WTC11 (cell line): ENCODE results near the gene TMEM98. TPM values are rescaled to one million over a fixed set of nuclear protein-coding genes. Genes with fewer than 3 reads are reported as not detected.
"Not testable (repeated sequence)": the region's sequence is repeated elsewhere in the genome, so short reads cannot be mapped to it uniquely, and the experiment has no call there.

Experiments used
- ATAC-seq: fragments of 200-7000 bp; cut with Tn5 transposase; 2 replicates; pipeline ENCODE4 v1.10.0; 2021; ENCODE audit warnings: mild to moderate bottlenecking, moderate library complexity
- CTCF ChIA-PET: fragments of 300-600 bp; sonication (Branson Sonifier 250); formaldehyde crosslinking; loops from one replicate; lab custom pipeline; 2021; ENCODE audit warnings: antibody characterized with exemption; lab: Charles Lee
- POLR2A ChIA-PET: fragments of 350-600 bp; sonication (Branson Sonifier 250); formaldehyde crosslinking; loops from one replicate; lab custom pipeline; 2021; ENCODE audit warnings: antibody characterized with exemption; lab: Charles Lee
- DNase-seq: peaks from one replicate; pipeline ENCODE4 v3.0.0; 2021; ENCODE audit warnings: low spot score
- H3K27ac Mint-ChIP-seq: 2 replicates; pipeline ENCODE4 v1.8.0; 2021; ENCODE audit warnings: mixed read lengths
- H3K27me3 Mint-ChIP-seq: 2 replicates; pipeline ENCODE4 v1.8.0; 2021; ENCODE audit warnings: low read depth, mild to moderate bottlenecking, moderate library complexity, mixed read lengths
- H3K36me3 Mint-ChIP-seq: 2 replicates; pipeline ENCODE4 v1.8.0; 2021; ENCODE audit warnings: mixed read lengths
- H3K4me1 Mint-ChIP-seq: 2 replicates; pipeline ENCODE4 v1.8.0; 2022; ENCODE audit warnings: mixed read lengths
- H3K4me3 Mint-ChIP-seq: 2 replicates; pipeline ENCODE4 v1.8.0; 2021; ENCODE audit warnings: mild to moderate bottlenecking, moderate library complexity, mixed read lengths
- H3K9me3 Mint-ChIP-seq: 2 replicates; pipeline ENCODE4 v1.8.0; 2021; ENCODE audit warnings: mixed read lengths
- ARID4B ChIP-seq: sonication (generic); formaldehyde crosslinking; IDR thresholded peaks from 2 replicates; pipeline ENCODE4 v1.8.0; 2023; ENCODE audit warnings: missing genetic modification reagents, mild to moderate bottlenecking, borderline replicate concordance
- ATF1 ChIP-seq: sonication (generic); formaldehyde crosslinking; IDR thresholded peaks from 2 replicates; pipeline ENCODE4 v1.8.1; 2023; ENCODE audit warnings: mild to moderate bottlenecking, moderate library complexity, missing genetic modification reagents
- CREM ChIP-seq: sonication (generic); formaldehyde crosslinking; IDR thresholded peaks from 2 replicates; pipeline ENCODE4 v1.8.1; 2022; ENCODE audit warnings: mild to moderate bottlenecking, missing genetic modification reagents, moderate library complexity
- E2F4 ChIP-seq: sonication (generic); formaldehyde crosslinking; IDR thresholded peaks from 2 replicates; pipeline ENCODE4 v1.8.1; 2022; ENCODE audit warnings: low read depth, mild to moderate bottlenecking, moderate library complexity, missing genetic modification reagents, borderline replicate concordance
- JAZF1 ChIP-seq: fragments of 250-450 bp; sonication (Bioruptor Pico); IDR thresholded peaks from 2 replicates; pipeline ENCODE4 v1.9.0; 2021; ENCODE audit warnings: moderate library complexity, mild to moderate bottlenecking, inconsistent platforms
- KAT7 ChIP-seq: sonication (generic); formaldehyde crosslinking; IDR thresholded peaks from 2 replicates; pipeline ENCODE4 v1.8.1; 2023; ENCODE audit warnings: missing genetic modification reagents, mild to moderate bottlenecking, borderline replicate concordance
- MLX ChIP-seq: sonication (generic); formaldehyde crosslinking; IDR thresholded peaks from 2 replicates; pipeline ENCODE4 v1.8.1; 2023; ENCODE audit warnings: mild to moderate bottlenecking, missing genetic modification reagents, moderate library complexity
- MYBL2 ChIP-seq: sonication (generic); formaldehyde crosslinking; IDR thresholded peaks from 2 replicates; pipeline ENCODE4 v1.8.1; 2023; ENCODE audit warnings: mild to moderate bottlenecking, moderate library complexity, missing genetic modification reagents
- NFYB ChIP-seq: sonication (generic); formaldehyde crosslinking; conservative IDR thresholded peaks from 2 replicates; pipeline ENCODE4 v1.8.0; 2022; ENCODE audit warnings: low read depth, missing genetic modification reagents
- NR1H2 ChIP-seq: sonication (generic); formaldehyde crosslinking; IDR thresholded peaks from 2 replicates; pipeline ENCODE4 v1.9.0; 2021; ENCODE audit warnings: mild to moderate bottlenecking, moderate library complexity, missing genetic modification reagents
- OVOL2 ChIP-seq: fragments of 250-450 bp; sonication (Bioruptor Pico); IDR thresholded peaks from 2 replicates; pipeline ENCODE4 v1.9.0; 2021; ENCODE audit warnings: mild to moderate bottlenecking, borderline replicate concordance
- ZBTB21 ChIP-seq: sonication (generic); formaldehyde crosslinking; IDR thresholded peaks from 2 replicates; pipeline ENCODE4 v1.8.1; 2023; ENCODE audit warnings: mild to moderate bottlenecking, missing genetic modification reagents, borderline replicate concordance
- ZNF281 ChIP-seq: sonication (generic); formaldehyde crosslinking; IDR thresholded peaks from 2 replicates; pipeline ENCODE4 v1.8.0; 2023; ENCODE audit warnings: mild to moderate bottlenecking, missing genetic modification reagents
- ZNF425 ChIP-seq: fragments of 250-450 bp; sonication (Bioruptor Pico); conservative IDR thresholded peaks from 2 replicates; pipeline ENCODE4 v1.9.0; 2021; ENCODE audit warnings: mild to moderate bottlenecking
- ZNF671 ChIP-seq: fragments of 250-450 bp; sonication (Bioruptor Pico); IDR thresholded peaks from 2 replicates; pipeline ENCODE4 v1.8.0; 2021; ENCODE audit warnings: mild to moderate bottlenecking
- total RNA-seq: library from RNA; stranded (reverse); gene quantifications from 3 replicates; pipeline ENCODE4 v1.2.3, GENCODE V29; 2021

Gene TMEM98
- total RNA-seq, 1 experiment from 2014 or later, result 70.3 TPM

- Mint-ChIP-seq H3K36me3 (peaks cover 7% of the 10 kb centered on the region), H3K4me3 (no peak overlapping the region), H3K27me3 (peaks cover 11% of the 10 kb centered on the region), H3K27ac (no peak overlapping the region)
- no peak for DNase-seq
- TF ChIP-seq E2F4 (CRISPR knock-in tag), result no peak
- TF ChIP-seq, all 79 proteins: peak for 0
- H3K4me1 Mint-ChIP-seq, result no peaks in the 10 kb centered on the region
- ATAC-seq, result no peak
- H3K9me3 Mint-ChIP-seq, result peaks cover 27% of the 10 kb centered on the region
- POLR2A ChIA-PET, result no interaction called here
- CTCF ChIA-PET, result interaction anchor here (0.8 to 1.1 kb wide), 4 partner anchors 34 to 539 kb away, joined by 3 read pairs; no protein-coding TSS in a partner anchor
These were observed 48.7 kb downstream of the TMEM98 start for GRCh38 chr17:32976605-32977004.

GRCh38 chr17:32980230-32980629, 52.3 kb downstream of the TMEM98 start:
- no peak for ATAC-seq
- H3K27ac Mint-ChIP-seq, result no peak overlapping the region
- TF ChIP-seq ZNF425 (no peak), NR1H2 (no peak), MLX (CRISPR knock-in tag) (no peak), KAT7 (CRISPR knock-in tag) (no peak), CREM (CRISPR knock-in tag) (no peak), JAZF1 (no peak), ARID4B (no peak), MYBL2 (CRISPR knock-in tag) (no peak), ZNF281 (CRISPR knock-in tag) (no peak), NFYB (CRISPR knock-in tag) (no peak), ZBTB21 (CRISPR knock-in tag) (no peak), ATF1 (no peak), ZNF671 (no peak), OVOL2 (no peak)
- TF ChIP-seq, all 79 proteins: peak for 0
- peaks cover 59% of the 10 kb centered on the region for H3K9me3 Mint-ChIP-seq
- DNase-seq, result no peak
- H3K27me3 Mint-ChIP-seq, result peaks cover 35% of the 10 kb centered on the region
- no peaks in the 10 kb centered on the region for H3K4me1 Mint-ChIP-seq
- H3K4me3 Mint-ChIP-seq, result no peak overlapping the region
- H3K36me3 Mint-ChIP-seq, result peaks cover 21% of the 10 kb centered on the region
- CTCF ChIA-PET, result no interaction called here
- POLR2A ChIA-PET, result no interaction called here

GRCh38 chr17:32981611-32982010, 53.7 kb downstream of the TMEM98 start:
- CTCF ChIA-PET, ATAC-seq, POLR2A ChIA-PET, H3K4me3 Mint-ChIP-seq, H3K27ac Mint-ChIP-seq, H3K4me1 Mint-ChIP-seq, DNase-seq: not testable (repeated sequence)
- Mint-ChIP-seq H3K27me3 (peaks cover 35% of the 10 kb centered on the region), H3K9me3 (peaks cover 62% of the 10 kb centered on the region), H3K36me3 (peaks cover 21% of the 10 kb centered on the region)
